ENCODE results near the gene PHF21A. TPM values are rescaled to one million over a fixed set of nuclear protein-coding genes. Genes with fewer than 3 reads are reported as not detected.
A peak's percentile ranks its signal among the peaks of the same experiment; 100 is the strongest.

The PHF21A gene
- total RNA-seq, 1 donor from 2014 or later: 3.4 TPM

DNA sequence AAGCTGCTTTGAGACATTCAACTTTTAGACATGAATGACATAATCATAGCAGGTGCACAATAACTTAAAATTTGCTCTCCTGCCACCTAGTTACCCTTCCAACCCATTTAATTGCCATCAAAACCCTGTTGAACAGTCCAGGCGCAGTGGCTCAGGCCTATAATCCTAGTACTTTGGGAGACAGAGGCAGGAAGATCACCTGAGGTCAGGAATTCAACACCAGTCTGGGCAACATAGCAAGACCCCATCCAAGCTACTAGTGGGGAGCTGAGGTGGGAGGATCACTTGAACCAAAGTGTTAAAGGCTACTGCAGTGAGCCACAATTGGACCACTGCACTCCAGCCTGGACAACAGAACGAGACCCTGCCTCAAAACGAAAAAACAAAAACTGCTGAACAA, 4.0 kb upstream of the PHF21A start:
- Histone ChIP-seq H3K36me3 (ENCODE audit: control insufficient read depth, insufficient read depth, low read length) (no peaks in the 10 kb centered on the region), H3K4me3 (ENCODE audit: low read depth, low read length) (no peak overlapping the region), H3K27me3 (ENCODE audit: control insufficient read depth, insufficient read depth, low read length) (no peaks in the 10 kb centered on the region)
- DNase-seq (ENCODE audit: low read depth): no peak
- TF ChIP-seq, protein P1, sequence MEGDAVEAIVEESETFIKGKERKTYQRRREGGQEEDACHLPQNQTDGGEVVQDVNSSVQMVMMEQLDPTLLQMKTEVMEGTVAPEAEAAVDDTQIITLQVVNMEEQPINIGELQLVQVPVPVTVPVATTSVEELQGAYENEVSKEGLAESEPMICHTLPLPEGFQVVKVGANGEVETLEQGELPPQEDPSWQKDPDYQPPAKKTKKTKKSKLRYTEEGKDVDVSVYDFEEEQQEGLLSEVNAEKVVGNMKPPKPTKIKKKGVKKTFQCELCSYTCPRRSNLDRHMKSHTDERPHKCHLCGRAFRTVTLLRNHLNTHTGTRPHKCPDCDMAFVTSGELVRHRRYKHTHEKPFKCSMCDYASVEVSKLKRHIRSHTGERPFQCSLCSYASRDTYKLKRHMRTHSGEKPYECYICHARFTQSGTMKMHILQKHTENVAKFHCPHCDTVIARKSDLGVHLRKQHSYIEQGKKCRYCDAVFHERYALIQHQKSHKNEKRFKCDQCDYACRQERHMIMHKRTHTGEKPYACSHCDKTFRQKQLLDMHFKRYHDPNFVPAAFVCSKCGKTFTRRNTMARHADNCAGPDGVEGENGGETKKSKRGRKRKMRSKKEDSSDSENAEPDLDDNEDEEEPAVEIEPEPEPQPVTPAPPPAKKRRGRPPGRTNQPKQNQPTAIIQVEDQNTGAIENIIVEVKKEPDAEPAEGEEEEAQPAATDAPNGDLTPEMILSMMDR (IDR thresholded peaks at IDR 0.05; ENCODE audit: insufficient read depth, low read length, severe bottlenecking): no peak
- no peak for FAIRE-seq

DNA sequence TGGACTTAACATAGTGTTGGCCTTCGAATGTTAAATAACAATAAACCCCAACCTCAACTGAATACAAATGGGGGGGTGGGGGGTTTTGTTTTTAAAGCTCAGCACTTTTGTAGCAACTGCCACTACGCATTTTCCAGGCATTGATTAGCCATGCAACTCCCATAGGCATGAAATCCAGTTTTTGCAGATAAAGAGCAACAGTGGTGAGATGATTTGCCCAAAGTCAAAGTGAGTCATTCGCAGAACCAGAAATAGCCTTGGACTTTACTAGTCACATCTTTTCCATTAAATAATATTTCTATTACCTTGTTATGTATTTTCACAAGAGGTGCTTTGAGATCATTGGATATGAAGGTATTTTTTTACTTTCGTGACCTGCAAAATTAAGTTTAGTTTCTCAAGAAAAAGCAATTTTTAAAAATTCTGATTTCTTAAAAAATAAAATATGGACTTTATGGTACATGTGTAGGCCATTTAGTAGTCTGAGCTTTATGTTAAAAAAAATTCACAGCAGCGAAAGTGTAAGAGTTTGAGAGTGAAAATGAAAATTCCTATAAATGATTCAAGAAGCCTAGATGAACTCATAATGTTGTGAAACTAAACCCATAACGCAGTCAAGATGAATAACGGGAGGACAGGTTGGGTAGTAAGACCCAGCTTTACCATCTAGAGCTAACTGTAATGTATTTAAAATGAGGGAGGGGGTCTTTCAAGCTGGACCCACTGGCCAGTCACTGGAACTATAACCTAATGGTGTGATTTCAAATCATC, 1.9 kb upstream of the PHF21A start:
- no peaks in the 10 kb centered on the region for H3K36me3 ChIP-seq (ENCODE audit: control insufficient read depth, insufficient read depth, low read length)
- no peaks in the 10 kb centered on the region for H3K27me3 ChIP-seq (ENCODE audit: control insufficient read depth, insufficient read depth, low read length)
- peak; percentile 31 for DNase-seq (ENCODE audit: low read depth)
- H3K4me3 ChIP-seq (ENCODE audit: low read depth, low read length): no peak overlapping the region
- no peak for FAIRE-seq
- TF ChIP-seq, protein P1 (IDR thresholded peaks at IDR 0.05; ENCODE audit: insufficient read depth, low read length, severe bottlenecking): no peak

DNA sequence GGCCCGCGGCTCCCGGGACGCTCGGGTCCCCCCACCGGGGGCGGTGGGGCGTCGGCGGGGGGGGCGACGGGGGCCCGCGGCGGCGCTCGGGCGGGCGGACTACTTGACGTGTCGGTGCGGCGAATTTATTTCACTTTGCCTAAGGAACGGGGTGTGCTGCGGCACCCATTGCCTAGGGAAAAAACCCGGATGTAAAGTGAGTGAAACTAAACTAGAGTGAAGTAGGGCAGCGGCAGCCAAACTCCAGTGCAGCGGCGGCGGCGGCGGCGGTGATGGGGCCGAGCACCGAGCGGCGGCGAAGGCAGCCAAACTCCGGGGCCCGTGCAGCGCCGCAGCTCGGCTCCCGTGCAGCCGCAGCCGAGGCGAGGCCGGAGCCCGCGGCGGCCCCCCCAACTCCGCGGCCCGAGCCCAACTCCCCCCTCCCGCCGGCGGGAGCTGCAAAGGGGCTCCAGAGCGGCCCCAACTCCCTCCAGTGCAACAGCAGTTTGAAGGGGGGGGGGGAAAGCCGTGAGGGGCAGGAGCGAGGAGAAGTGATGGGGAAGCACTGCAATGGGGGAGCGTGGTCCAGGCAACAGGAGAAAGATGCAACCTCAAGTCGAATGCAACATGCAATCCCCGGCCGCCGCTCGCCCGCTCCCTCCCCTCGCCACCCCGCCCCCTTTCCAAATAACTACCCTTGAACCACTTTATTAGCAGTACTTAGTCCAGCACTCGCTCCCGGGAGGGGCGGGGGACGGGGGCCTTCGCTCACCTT, 647 bp upstream of the PHF21A start:
- Histone ChIP-seq H3K27me3 (ENCODE audit: control insufficient read depth, insufficient read depth, low read length) (no peaks in the 10 kb centered on the region), H3K36me3 (ENCODE audit: control insufficient read depth, insufficient read depth, low read length) (no peaks in the 10 kb centered on the region), H3K4me3 (ENCODE audit: low read depth, low read length) (peak overlapping the region; percentile 65)
- DNase-seq (ENCODE audit: low read depth) (peak; percentile 76), FAIRE-seq (no peak)
- TF ChIP-seq, protein P1 (IDR thresholded peaks at IDR 0.05; ENCODE audit: insufficient read depth, low read length, severe bottlenecking): no peak

DNA sequence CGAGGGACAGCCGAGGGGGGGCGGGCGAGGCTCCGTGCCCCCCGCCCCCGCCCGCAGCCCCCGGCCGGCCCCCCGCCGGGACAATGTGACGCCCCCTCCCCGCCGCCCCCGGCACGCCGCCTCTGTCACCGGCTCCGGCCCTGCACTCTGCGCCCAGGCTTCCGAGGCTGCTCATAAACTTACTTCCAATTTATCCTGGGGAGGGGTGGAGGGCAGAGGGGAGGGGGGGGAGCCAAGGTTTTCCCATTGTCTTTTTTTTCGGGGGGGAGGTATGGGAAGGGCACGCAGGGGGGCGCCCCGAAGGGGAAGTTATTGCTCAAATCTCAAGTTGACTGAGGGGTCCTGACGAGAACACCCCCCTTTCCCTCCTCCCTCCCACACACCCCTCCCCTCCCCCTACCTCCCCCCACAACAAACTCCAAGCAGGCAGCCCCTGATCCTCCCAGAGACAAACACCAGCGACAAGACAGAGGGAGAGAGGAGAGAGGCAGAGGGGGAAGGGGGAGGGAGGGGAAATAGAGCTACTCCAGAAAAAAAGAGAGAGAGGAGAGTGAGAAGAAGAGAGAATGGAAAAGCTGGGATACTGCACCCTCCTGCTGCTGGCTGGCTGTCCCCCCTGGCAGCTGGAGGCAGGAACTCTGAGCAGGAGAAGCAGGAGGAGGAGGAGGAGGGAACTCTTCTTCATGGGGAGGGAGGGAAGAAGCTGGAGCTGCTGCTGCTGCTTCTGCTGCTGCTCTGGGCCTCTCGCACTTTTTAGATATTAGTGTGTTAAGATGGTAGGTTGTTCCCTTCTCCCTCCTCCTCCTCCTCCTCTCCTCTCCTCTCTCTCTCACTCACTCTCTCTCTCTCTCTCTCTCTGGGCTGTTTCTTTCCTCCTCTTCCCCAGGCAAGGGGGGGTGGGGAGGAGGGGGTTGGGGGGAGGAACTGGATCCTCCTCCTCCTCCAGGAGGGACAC, 631 bp downstream of the PHF21A start:
- TF ChIP-seq, protein P1 (IDR thresholded peaks at IDR 0.05; ENCODE audit: insufficient read depth, low read length, severe bottlenecking): no peak
- H3K36me3 ChIP-seq (ENCODE audit: control insufficient read depth, insufficient read depth, low read length): no peaks in the 10 kb centered on the region
- peak overlapping the region; percentile 70 for H3K4me3 ChIP-seq (ENCODE audit: low read depth, low read length)
- H3K27me3 ChIP-seq (ENCODE audit: control insufficient read depth, insufficient read depth, low read length): no peaks in the 10 kb centered on the region
- FAIRE-seq (no peak), DNase-seq (ENCODE audit: low read depth) (peak; percentile 55)

DNA sequence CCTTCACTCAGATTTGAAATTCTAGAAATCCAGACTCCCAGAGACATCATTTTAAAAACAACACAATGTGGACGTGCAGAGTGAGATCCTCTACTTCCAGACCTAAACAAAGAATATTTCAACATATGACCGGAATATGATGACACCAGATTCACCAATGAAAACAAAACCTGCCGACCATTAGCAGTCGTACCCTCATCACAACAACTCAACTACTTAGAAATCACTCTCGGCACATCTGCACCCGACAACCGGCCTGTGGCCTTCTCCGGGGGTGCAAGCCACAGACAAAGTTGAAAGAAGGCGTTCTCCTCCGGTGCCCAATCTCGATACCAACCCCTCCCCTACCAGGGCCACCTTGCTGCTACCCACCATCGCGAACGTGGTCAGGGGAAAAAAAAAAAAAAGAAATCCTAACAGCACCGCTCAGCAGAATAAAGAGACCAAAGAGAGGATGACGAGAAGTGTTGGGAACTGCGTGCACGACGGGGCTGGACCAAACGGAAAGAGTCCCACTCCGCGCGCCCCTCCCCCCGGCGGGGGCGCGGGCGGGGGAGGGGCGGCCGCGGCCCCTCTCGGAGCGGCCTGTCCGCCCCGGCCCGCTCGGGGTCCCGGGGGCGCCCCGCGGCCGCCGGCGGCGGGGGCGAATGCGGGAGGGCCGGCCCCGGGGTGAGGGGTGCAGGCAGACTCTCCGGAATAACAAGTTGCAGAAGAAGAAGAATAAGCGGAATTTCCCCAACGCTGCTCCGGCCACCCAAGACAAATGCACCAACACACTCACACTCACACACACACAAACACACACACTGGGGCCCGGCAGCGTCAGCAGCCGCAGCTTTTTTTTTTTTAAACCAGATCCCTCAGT, 1.7 kb downstream of the PHF21A start:
- FAIRE-seq (peak; percentile 81), DNase-seq (ENCODE audit: low read depth) (peak; percentile 55)
- Histone ChIP-seq H3K4me3 (ENCODE audit: low read depth, low read length) (peak overlapping the region; percentile 70), H3K27me3 (ENCODE audit: control insufficient read depth, insufficient read depth, low read length) (no peaks in the 10 kb centered on the region), H3K36me3 (ENCODE audit: control insufficient read depth, insufficient read depth, low read length) (no peaks in the 10 kb centered on the region)
- TF ChIP-seq, protein P1 (IDR thresholded peaks at IDR 0.05; ENCODE audit: insufficient read depth, low read length, severe bottlenecking): no peak

All from bronchial epithelial cell (primary cell).